ENCODE measurements around the gene TECPR1. TPM values are rescaled to one million over a fixed set of nuclear protein-coding genes. Genes with fewer than 3 reads are reported as not detected.
A peak's percentile ranks its signal among the peaks of the same experiment; 100 is the strongest.

The TECPR1 gene
- total and polyA plus RNA-seq, 2 donors (not counting 1 experiment from before 2014, with no cell fraction given) = 20.9 to 52.2 TPM

DNA sequence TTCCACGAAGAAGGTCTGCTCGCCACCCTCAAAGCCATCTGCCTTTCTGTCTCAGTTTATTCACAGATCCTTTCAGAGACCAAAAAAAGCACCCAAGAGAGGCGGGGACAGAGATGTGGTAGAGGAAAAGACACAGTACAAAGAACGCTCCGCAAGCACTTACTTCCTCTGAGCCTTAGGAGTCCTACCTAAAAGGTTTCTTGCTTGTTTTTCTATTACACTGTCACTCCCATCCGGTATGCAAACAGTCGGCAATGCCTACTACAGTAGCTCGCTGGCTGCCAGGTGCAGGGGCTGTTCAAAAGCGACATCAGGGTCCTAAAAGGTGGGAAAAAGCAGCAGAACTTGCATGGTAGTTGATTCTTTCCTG, 816 bp downstream of the TECPR1 start:
- Histone ChIP-seq H3K9me3 (ENCODE audit: control extremely low read depth in 1 of 3, control insufficient read depth in 2 of 3, insufficient read depth in 1 of 3, low read length in 2 of 3) (no peaks in the 10 kb centered on the region), H3K4me1 (ENCODE audit: control insufficient read depth in 2 of 2, insufficient read depth in 2 of 2, low read length in 2 of 2) (peaks cover 22 to 40% of the 10 kb centered on the region in 2 donors), H3K79me2 (ENCODE audit: control insufficient read depth, insufficient read depth, low read length) (peaks cover 57% of the 10 kb centered on the region), H4K20me1 (ENCODE audit: control insufficient read depth, insufficient read depth, low read length, poor library complexity, severe bottlenecking) (peaks cover 28% of the 10 kb centered on the region), H3K4me3 (ENCODE audit: control extremely low read depth in 1 of 5, extremely low read depth in 1 of 5, insufficient read depth in 1 of 5, low read depth in 2 of 5, low read length in 4 of 5) (peak overlapping the region; percentile 78 to 95 (median 83)), H2AFZ (ENCODE audit: insufficient read depth, low read depth, low read length, poor library complexity, severe bottlenecking) (peak overlapping the region; percentile 93), H3K27me3 (replicated peaks in 1 of 4; ENCODE audit: control extremely low read depth in 1 of 4, control insufficient read depth in 3 of 4, insufficient read depth in 4 of 4, low read length in 3 of 4) (no peaks in the 10 kb centered on the region), H3K36me3 (replicated peaks in 1 of 2; ENCODE audit: control extremely low read depth in 1 of 2, control insufficient read depth in 1 of 2, extremely low read depth in 1 of 2, insufficient read depth in 2 of 2, low read length in 1 of 2) (peaks cover 0 to 22% of the 10 kb centered on the region in 2 experiments), H3K27ac (ENCODE audit: low read length in 2 of 2) (peak overlapping the region; percentile 68 to 71), H3K9ac (ENCODE audit: low read length) (peak overlapping the region; percentile 82), H3K4me2 (replicated peaks; ENCODE audit: low read depth, low read length, poor library complexity, severe bottlenecking) (peak overlapping the region; percentile 94)
- ChIA-PET CTCF (interaction anchor here (1.6 to 4.6 kb wide), 2 partner anchors 82 to 145 kb away, joined by 6 to 17 read pairs; no protein-coding TSS in a partner anchor), POLR2A (interaction anchor here (0.6 to 2.3 kb wide), 2 partner anchors 29 to 145 kb away, joined by 5 to 8 read pairs; partner anchors contain the start of gene BRI3)
- Mint-ChIP-seq H3K9me3 (ENCODE audit: insufficient read depth) (no peaks in the 10 kb centered on the region), H3K27me3 (no peaks in the 10 kb centered on the region), H3K27ac (peak overlapping the region; percentile 90), H3K4me3 (peak overlapping the region; percentile 98), H3K4me1 (peaks cover 34% of the 10 kb centered on the region)
- ATAC-seq (ENCODE audit: low read depth) (peak; percentile 35), DNase-seq (peak; percentile 72)
- intact Hi-C loops (cut with micrococcal nuclease) = loop anchor here (1.0 to 10.0 kb wide), 6 partner anchors 10 to 1136 kb away; partner anchors contain the start of genes SDHAF3 and TRRAP
- 0% methylated on average over 7 of the region's 9 CpGs for whole genome bisulfite sequencing (ENCODE audit: insufficient coverage)
- no peak for TF ChIP-seq EZH2 (IDR thresholded peaks at IDR 0.05; ENCODE audit: borderline replicate concordance, insufficient read depth, low read depth, low read length, poor library complexity, severe bottlenecking)
- no peak for TF ChIP-seq CTCF (IDR thresholded peaks at IDR 0.05)

GRCh38 chr7:98250789-98251188, 1.2 kb downstream of the TECPR1 start:
- Mint-ChIP-seq H3K9me3 (ENCODE audit: insufficient read depth) (no peaks in the 10 kb centered on the region), H3K27me3 (no peaks in the 10 kb centered on the region), H3K4me3 (peak overlapping the region; percentile 98), H3K4me1 (peaks cover 34% of the 10 kb centered on the region), H3K27ac (peak overlapping the region; percentile 90)
- peaks cover 60% of the 10 kb centered on the region for H3K79me2 ChIP-seq (ENCODE audit: control insufficient read depth, insufficient read depth, low read length)
- peaks cover 28% of the 10 kb centered on the region for H4K20me1 ChIP-seq (ENCODE audit: control insufficient read depth, insufficient read depth, low read length, poor library complexity, severe bottlenecking)
- ChIA-PET POLR2A (interaction anchor here (0.6 kb wide), 1 partner anchor 145 kb away, joined by 5 read pairs; no protein-coding TSS in a partner anchor), CTCF (interaction anchor here (0.7 to 4.6 kb wide), 4 partner anchors 51 to 180 kb away, joined by 3 to 17 read pairs (median 4); no protein-coding TSS in a partner anchor)
- peak; percentile 45 for DNase-seq
- no peak for ATAC-seq (ENCODE audit: low read depth)
- H3K9ac ChIP-seq (ENCODE audit: low read length) = peak overlapping the region; percentile 82
- H3K36me3 ChIP-seq (replicated peaks in 1 of 2; ENCODE audit: control extremely low read depth in 1 of 2, control insufficient read depth in 1 of 2, extremely low read depth in 1 of 2, insufficient read depth in 2 of 2, low read length in 1 of 2) = peaks cover 0 to 24% of the 10 kb centered on the region in 2 experiments
- peak overlapping the region; percentile 93 for H2AFZ ChIP-seq (ENCODE audit: insufficient read depth, low read depth, low read length, poor library complexity, severe bottlenecking)
- H3K4me1 ChIP-seq (ENCODE audit: control insufficient read depth in 2 of 2, insufficient read depth in 2 of 2, low read length in 2 of 2) = peaks cover 22 to 40% of the 10 kb centered on the region in 2 donors
- intact Hi-C loops (cut with micrococcal nuclease) = loop anchor here (1.0 to 10.0 kb wide), 6 partner anchors 9 to 1136 kb away; partner anchors contain the start of genes SDHAF3 and TRRAP
- H3K4me2 ChIP-seq (replicated peaks; ENCODE audit: low read depth, low read length, poor library complexity, severe bottlenecking) = peak overlapping the region; percentile 94
- H3K4me3 ChIP-seq (ENCODE audit: control extremely low read depth in 1 of 5, extremely low read depth in 1 of 5, insufficient read depth in 1 of 5, low read depth in 2 of 5, low read length in 4 of 5) = peak overlapping the region in 4 of 5 experiments; percentile 78 to 95 (median 86)
- no peaks in the 10 kb centered on the region for H3K27me3 ChIP-seq (replicated peaks in 1 of 4; ENCODE audit: control extremely low read depth in 1 of 4, control insufficient read depth in 3 of 4, insufficient read depth in 4 of 4, low read length in 3 of 4)
- peak overlapping the region; percentile 68 to 71 for H3K27ac ChIP-seq (ENCODE audit: low read length in 2 of 2)
- no peaks in the 10 kb centered on the region for H3K9me3 ChIP-seq (ENCODE audit: control extremely low read depth in 1 of 3, control insufficient read depth in 2 of 3, insufficient read depth in 1 of 3, low read length in 2 of 3)
- WGBS (ENCODE audit: insufficient coverage) = 64% methylated on average over 2 of the region's 3 CpGs
- TF ChIP-seq CTCF (IDR thresholded peaks at IDR 0.05) (no peak), EZH2 (IDR thresholded peaks at IDR 0.05; ENCODE audit: borderline replicate concordance, insufficient read depth, low read depth, low read length, poor library complexity, severe bottlenecking) (no peak)

Data from B cell (primary cell).